Esophagus muscularis mucosa (tissue), 4 donors: Measurements from ENCODE around the gene E2F4.

ENCODE experiments used
- CTCF ChIP-seq, 3 experiments: fragments of 200-600 bp in 2 of 3; fragments of 450-650 bp in 1 of 3; sonication (generic) in 2 of 3; IDR thresholded peaks; one replicate each; pipeline ENCODE4 v1.5.1; 2017 to 2019; ENCODE audit warnings: antibody characterized with exemption in 3 of 3, mild to moderate bottlenecking in 2 of 3, moderate library complexity in 1 of 3
- EP300 ChIP-seq: sonication (generic); formaldehyde crosslinking; IDR thresholded peaks from one replicate; pipeline ENCODE4 v1.6.1; 2017; ENCODE audit warnings: antibody characterized with exemption
- POLR2A ChIP-seq: fragments of 450-650 bp; IDR thresholded peaks from one replicate; pipeline ENCODE4 v1.6.1; 2017; ENCODE audit warnings: antibody characterized with exemption, moderate library complexity, mild to moderate bottlenecking, low read depth

GRCh38 chr16:67193536-67193935, 1.6 kb downstream of the E2F4 start:
- TF ChIP-seq CTCF (IDR thresholded peaks at IDR 0.05) (no peak), POLR2A (no peak), EP300 (no peak)
